Nephron progenitor cell (in vitro differentiated cells): Measurements from ENCODE around the gene ARAF.
"Not testable (repeated sequence)": the region's sequence is repeated elsewhere in the genome, so short reads cannot be mapped to it uniquely, and the experiment has no call there.

Experiments
- DNase-seq: peaks from one replicate; pipeline ENCODE4 v3.0.0; 2021
- H3K27ac Mint-ChIP-seq: 2 replicates; pipeline ENCODE4 v1.8.0; 2021; ENCODE audit warnings: mild to moderate bottlenecking, moderate library complexity, mixed read lengths
- H3K27me3 Mint-ChIP-seq: 2 replicates; pipeline ENCODE4 v1.8.0; 2021; ENCODE audit warnings: mild to moderate bottlenecking, low read depth, mixed read lengths; ENCODE audit not compliant: poor library complexity
- H3K36me3 Mint-ChIP-seq: 2 replicates; pipeline ENCODE4 v1.8.0; 2021; ENCODE audit warnings: low read depth, mixed read lengths
- H3K4me1 Mint-ChIP-seq: 2 replicates; pipeline ENCODE4 v1.8.0; 2021; ENCODE audit warnings: mixed read lengths
- H3K4me3 Mint-ChIP-seq: 2 replicates; pipeline ENCODE4 v1.8.0; 2021; ENCODE audit warnings: mild to moderate bottlenecking, moderate library complexity, mixed read lengths
- H3K9me3 Mint-ChIP-seq: 2 replicates; pipeline ENCODE4 v1.8.0; 2021; ENCODE audit warnings: mild to moderate bottlenecking, moderate library complexity, mixed read lengths
- CTCF ChIP-seq: fragments of 200-600 bp; sonication (generic); IDR thresholded peaks from 2 replicates; pipeline ENCODE4 v1.5.0; 2021; ENCODE audit warnings: antibody characterized with exemption

Gene ARAF

DNA sequence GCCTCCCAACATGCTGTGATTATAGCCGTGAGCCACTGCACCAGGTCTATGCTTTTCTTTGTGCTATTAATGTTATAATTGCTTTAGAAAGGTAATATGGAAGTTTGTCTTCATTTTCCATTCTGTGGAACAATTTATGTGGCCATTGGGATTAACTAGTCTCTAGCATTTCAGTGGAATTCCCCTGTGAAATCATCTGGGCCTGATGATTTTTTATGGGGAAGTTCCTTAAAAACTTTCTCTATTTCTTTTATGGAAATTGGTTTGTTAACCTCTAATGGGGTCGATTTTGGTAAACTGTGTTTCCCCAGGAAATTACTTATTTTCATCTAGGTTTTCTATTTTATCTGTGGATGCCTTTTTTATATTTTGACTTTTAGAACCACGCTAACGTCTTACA lies 32.5 kb downstream of the ARAF start:
- Mint-ChIP-seq H3K27me3 (peaks cover 3% of the 10 kb centered on the region), H3K9me3 (peaks cover 58% of the 10 kb centered on the region), H3K36me3 (peaks cover 5% of the 10 kb centered on the region), H3K4me3 (no peak overlapping the region), H3K27ac (no peak overlapping the region), H3K4me1 (no peaks in the 10 kb centered on the region)
- no peak for DNase-seq
- no peak for TF ChIP-seq CTCF

DNA sequence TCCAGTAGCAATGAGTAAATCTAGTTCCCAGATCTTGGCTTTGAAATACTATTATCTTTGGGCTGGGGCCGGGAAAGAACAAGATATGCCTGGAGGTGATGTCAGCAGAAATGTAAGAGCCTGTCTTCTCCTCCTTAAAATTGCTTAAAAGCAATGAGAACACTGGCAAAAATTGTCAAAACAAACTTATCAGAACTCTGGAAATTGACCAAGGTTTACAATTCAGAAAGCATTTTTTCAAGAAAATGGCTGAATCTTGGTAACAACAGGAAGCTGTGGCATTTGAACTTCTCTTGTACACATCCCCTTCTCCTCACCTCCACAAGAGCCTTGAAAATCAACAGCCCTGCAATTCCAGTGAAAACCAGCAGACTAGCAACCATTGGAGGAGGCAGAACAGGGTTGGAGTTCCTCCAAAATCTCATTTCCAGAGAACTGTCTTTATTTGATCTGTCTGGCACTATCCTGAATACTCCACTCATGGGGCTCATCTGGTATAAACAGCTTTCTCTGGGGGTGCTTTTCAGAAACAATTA lies 34.8 kb downstream of the ARAF start:
- Mint-ChIP-seq H3K27ac (no peak overlapping the region), H3K9me3 (peaks cover 59% of the 10 kb centered on the region), H3K36me3 (peaks cover 5% of the 10 kb centered on the region), H3K4me1 (no peaks in the 10 kb centered on the region), H3K4me3 (no peak overlapping the region), H3K27me3 (no peaks in the 10 kb centered on the region)
- TF ChIP-seq CTCF = no peak
- DNase-seq = no peak

- no peaks in the 10 kb centered on the region for H3K27me3 Mint-ChIP-seq
- DNase-seq = no peak
- H3K36me3 Mint-ChIP-seq = peaks cover 5% of the 10 kb centered on the region
- H3K4me3 Mint-ChIP-seq = no peak overlapping the region
- H3K9me3 Mint-ChIP-seq = peaks cover 62% of the 10 kb centered on the region
- no peaks in the 10 kb centered on the region for H3K4me1 Mint-ChIP-seq
- H3K27ac Mint-ChIP-seq = no peak overlapping the region
- TF ChIP-seq CTCF = no peak
These were observed 35.3 kb downstream of the ARAF start for GRCh38 chrX:47596256-47596655.

DNA sequence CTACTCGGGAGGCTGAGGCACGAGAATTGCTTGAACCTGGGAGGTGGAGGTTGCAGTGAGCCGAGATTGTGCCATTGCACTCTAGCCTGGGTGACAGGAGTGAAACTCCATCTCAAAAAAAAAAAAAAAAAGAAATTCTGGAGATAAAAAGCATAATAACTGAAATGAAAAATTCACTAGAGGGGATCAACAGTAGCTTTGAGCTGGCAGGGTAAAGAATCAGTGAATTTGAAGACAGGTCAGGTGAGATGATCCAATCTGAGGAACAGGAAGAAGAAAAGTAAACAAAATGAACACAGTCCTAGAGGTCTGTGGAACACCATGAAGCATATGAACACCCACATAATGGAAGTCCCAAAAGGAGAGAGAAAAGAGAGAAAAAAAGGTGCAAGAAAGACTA lies 36.2 kb downstream of the ARAF start:
- no peak for DNase-seq
- Mint-ChIP-seq H3K27me3 (no peaks in the 10 kb centered on the region), H3K36me3 (peaks cover 5% of the 10 kb centered on the region), H3K4me1 (no peaks in the 10 kb centered on the region), H3K9me3 (peaks cover 68% of the 10 kb centered on the region), H3K27ac (no peak overlapping the region), H3K4me3 (no peak overlapping the region)
- no peak for TF ChIP-seq CTCF

GRCh38 chrX:47603125-47603524 lies 42.1 kb downstream of the ARAF start:
- not testable (repeated sequence) for DNase-seq, H3K4me1 Mint-ChIP-seq, H3K36me3 Mint-ChIP-seq, H3K27ac Mint-ChIP-seq, H3K27me3 Mint-ChIP-seq, H3K4me3 Mint-ChIP-seq
- H3K9me3 Mint-ChIP-seq = peaks cover 49% of the 10 kb centered on the region

DNA sequence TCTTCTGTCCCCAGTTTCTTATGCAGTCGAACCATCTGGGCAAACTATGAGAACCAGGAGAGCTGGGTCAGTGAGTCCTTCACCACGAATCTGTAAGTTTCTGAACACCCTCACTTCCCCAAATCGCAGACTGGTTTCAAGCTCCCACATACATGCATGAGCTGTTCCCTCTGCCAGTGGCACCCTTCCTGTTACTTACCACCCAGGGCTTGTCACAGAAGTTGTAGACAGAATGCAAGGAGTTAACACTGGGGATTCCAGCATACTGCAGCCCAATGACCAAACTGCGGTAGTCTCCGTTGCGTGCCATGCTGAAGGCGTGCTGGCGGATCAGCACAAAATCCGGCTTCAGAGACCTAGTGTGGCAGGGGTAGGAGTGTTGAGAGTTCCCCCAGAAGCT lies 44.0 kb downstream of the ARAF start:
- H3K4me3 Mint-ChIP-seq = no peak overlapping the region
- no peaks in the 10 kb centered on the region for H3K36me3 Mint-ChIP-seq
- H3K27ac Mint-ChIP-seq = no peak overlapping the region
- DNase-seq = no peak
- H3K4me1 Mint-ChIP-seq = peaks cover 11% of the 10 kb centered on the region
- peaks cover 53% of the 10 kb centered on the region for H3K9me3 Mint-ChIP-seq
- TF ChIP-seq CTCF = no peak
- no peaks in the 10 kb centered on the region for H3K27me3 Mint-ChIP-seq
